Activated T-cell treated with anti-CD3 and anti-CD28 coated beads, Interleukin-2, amount 50 U/mL, for 48 hours (primary cell): ENCODE data around the gene PTPRM.

Source experiments
- DNase-seq, 2 experiments: peaks; one replicate each; pipeline ENCODE4 v3.0.0-alpha.2; 2020

The PTPRM gene

DNA sequence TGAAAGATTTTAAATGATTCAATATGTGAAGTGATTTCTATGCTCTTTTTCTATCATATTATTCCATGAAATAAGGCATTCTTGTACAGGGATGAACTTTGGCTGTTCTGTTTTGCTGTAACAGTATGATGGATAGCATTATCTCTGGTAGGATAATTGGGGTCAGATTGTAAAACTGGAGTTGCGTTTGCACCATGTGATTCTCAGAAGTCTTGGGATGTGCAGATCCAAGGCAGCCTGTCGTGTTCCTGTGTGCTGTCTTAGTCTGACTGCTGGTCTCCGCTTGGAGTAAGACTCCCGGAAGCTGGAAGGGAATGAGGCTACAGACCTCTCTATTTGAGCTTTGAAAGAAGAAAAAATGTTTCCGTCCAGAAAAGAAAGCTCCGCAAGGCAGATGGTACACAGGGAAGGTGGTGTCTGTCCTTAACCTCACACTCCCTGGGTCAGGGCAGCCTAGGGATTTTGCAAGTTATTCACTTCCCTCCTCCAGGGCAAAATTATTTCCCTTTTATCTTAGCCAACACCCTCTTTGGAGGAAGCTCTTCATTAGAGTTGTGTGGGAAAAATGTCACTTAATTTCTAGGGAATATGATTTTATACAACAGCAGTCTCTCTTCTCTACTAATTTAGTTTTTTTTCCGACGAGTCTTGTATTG lies 250.6 kb downstream of the PTPRM start:
- no peak for DNase-seq

- no peak for DNase-seq
These were observed 254.7 kb downstream of the PTPRM start for GRCh38 chr18:7821784-7822183.

DNA sequence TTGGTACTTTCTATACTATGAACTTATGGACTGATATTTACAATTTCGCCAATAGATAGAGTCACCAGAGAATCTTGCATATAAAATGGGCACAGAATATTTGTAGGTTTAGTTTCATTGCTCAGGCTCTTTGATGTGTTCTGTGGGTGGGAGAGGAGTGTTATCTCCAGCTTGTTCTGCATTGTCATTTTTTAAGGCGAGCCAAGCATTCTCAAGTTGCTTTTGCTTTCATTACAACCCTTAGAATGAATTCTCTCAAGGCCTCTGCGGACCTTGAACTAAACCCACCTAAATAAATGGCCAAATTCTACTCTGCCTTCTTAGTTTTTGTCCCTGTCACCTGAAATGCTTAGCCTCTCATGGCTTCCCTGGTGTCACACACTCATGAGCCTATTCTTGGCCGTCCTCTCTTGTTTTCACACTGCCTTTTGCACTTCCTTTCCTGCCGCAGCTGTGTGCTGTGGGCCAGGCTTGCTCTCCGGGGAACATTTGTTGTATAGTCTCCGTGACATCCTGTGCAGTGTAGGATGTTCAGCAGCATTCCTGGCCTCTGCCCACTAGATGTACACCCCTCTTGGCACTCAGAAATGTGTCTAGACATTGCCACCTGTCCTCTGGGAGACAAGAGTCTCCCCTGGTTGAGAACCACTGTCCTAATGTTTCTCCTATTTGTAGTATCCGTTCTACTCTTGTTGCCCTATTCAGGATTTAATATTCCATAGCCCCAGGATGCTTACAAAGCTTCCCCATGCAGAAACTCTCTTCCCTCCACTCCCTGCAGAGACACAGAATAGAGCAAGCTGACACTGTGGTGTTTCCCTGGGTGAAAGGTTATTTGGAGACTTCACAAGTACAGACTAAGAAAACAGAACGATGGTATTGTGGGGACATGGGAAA lies 255.6 kb downstream of the PTPRM start:
- no peak for DNase-seq

DNA sequence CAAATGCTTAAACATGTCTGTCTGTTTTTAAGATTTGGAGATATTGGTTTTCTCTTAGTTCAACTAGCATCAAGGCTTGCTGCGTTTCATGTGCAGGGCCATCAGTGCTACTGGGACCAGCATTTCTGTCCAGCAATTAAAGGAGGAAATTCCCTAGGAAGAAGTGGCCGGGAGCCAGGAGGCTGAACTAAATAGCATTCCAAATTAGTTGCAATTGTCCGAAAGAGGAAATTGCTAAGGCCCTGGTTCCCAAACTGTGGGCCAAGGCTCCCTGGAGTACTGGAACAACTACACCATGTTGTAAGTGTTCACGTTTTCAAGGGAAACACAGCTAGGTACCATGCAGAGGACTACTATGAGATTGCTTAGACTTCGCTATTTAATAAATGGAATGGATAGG lies 257.9 kb downstream of the PTPRM start:
- no peak for DNase-seq

- no peak for DNase-seq
These were observed 263.4 kb downstream of the PTPRM start for GRCh38 chr18:7830468-7830867.

- no peak for DNase-seq
These were observed 272.4 kb downstream of the PTPRM start for GRCh38 chr18:7839548-7839947.

GRCh38 chr18:7840411-7840810 lies 273.3 kb downstream of the PTPRM start:
- no peak for DNase-seq

GRCh38 chr18:7844017-7844416 lies 276.9 kb downstream of the PTPRM start:
- no peak for DNase-seq

DNA sequence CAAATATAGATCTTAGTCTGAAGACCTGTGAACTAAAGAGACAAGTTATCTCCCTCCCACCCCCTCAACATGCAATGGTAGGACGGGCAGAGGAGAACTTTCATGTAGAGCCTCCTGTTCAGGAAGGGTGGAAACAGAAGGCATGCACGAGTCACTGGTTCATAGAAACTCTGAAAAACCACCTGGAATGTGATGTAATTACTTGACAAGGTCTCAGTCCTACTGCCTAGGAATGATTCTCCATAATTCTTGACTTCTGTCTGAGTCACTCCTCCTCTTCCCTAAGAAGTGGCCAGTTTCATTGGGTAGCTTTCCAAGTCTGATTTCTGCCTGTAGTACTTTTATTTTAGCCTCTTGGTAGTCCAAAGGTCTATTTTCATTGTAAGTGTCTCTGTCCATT lies 277.3 kb downstream of the PTPRM start:
- DNase-seq: no peak

DNA sequence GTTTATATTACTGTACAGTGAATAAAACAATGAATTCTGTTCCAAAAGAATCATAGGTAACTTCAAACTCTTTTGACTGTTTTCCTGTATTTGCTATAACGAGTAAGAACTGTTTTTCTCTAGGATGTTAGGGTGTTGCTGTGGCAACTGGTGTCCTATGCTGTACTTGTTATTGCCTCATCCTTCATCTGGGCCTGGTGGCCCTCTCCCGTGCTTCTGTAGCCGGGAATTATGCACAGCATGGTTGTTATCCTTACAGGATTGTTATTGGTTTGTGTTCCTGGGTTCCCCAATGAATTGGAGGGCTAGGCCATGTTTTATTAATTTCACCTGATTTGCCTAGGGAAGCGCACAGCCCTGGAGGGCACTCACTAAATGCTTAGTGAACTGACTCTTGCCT lies 279.2 kb downstream of the PTPRM start:
- no peak for DNase-seq

DNA sequence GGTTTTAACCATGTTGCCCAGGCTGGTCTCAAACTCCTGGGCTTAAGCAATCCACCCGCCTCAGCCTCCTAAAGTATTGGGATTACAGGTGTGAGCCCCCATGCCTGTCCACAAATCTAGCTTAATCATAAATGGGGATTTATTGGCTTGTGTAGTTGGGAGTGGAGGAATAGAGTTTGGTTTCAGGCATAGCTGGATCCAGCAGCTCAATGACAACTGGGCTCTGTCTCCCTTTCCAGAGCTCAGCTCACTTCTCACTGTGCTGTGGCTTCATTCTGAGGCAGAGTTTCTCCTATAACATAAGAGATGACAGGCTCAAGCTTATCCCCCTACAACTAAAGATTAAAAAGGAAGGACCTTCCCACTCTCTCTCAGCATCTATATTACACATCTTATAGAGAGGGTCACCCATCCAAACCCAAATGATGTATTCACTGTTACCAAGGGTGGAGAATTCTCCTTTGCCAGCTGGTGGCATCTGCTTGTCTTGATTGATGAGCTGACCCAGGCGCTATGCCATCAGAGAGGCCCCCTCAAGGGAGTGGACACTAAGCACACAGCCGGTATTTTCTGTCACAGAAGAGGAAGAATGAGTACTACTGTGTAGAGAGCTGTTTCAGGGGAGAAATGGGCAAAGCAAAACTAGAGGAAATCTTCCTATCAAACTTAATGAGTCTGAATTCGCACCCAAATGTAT lies 280.4 kb downstream of the PTPRM start:
- no peak for DNase-seq

DNA sequence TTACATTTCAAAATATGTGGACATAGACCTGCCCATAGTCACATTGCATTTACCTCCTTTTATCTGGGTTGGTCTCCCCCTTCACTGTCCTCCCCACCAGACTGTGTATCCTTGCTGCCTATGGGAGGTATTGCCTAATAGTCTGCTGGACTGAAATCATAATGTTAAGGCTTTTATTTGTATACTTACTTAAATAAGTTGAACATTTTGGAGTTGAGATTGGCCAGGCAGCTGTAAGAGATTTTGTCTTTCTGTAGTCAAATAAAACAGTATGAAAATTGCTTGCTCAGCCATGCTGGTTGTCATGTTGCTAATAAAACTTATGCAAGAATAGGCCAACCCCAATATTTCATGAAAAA lies 280.9 kb downstream of the PTPRM start:
- DNase-seq: no peak

- no peak for DNase-seq
These were observed 283.3 kb downstream of the PTPRM start for GRCh38 chr18:7850446-7850845.

- no peak for DNase-seq
These were observed 287.9 kb downstream of the PTPRM start for GRCh38 chr18:7855028-7855427.

DNA sequence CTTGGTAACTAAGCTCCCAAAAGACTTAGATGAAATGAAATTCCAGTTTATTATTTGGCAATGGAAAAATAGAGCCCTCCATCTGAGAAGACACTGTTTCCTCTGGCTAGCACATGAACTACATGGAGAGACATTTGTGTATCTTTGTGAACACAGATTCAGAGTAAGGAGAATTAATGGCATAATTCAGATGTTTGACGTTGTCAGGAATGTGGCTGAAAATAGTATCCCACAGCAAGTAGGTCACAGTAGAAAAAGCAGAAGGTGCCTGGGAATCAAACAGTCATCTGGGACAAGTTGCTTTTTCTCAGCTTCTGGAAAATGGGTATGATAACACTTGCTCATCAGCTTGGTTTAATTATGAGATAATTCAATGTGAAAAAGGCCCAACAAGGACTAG lies 288.6 kb downstream of the PTPRM start:
- no peak for DNase-seq

DNA sequence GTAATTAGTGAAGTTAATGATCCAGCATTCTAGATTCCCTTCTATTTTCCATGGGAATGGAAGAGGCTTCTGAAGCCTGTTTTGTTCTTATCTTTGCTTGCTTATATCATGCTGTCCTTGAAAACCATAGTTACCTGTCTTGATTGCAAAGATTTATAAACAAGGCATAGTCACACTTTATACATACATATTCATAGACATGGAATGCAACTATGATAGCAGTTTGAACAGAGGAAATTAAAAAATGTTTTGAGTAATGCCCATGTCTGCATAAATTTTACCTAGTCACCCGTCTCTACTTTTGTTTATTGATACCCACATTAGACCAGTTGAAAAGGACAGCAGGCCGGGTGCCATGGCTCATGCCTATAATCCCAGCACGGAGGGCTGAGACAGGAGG lies 289.0 kb downstream of the PTPRM start:
- DNase-seq: no peak

GRCh38 chr18:7856733-7857132 lies 289.6 kb downstream of the PTPRM start:
- no peak for DNase-seq

- DNase-seq: no peak
These were observed 290.4 kb downstream of the PTPRM start for GRCh38 chr18:7857562-7857961.

DNA sequence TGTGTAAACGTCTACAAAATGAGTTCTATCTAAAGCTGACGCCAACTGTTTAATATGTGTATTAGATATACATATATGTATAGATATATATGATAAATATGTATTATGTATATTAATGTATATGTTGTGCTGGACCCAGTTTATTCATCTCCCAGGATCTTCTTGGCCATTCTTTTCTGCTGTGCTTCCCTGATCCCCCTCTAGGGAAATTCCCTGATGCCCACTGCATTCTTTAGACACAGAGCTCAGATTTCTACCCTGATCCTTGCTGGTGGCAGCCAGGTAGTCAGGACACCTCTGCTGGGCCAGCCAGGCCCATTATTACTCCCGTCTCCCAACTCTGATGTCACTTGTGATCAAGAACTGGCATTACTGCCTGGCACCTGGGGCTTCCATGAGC lies 292.0 kb downstream of the PTPRM start:
- DNase-seq: no peak

- no peak for DNase-seq
These were observed 303.1 kb downstream of the PTPRM start for GRCh38 chr18:7870266-7870665.

DNA sequence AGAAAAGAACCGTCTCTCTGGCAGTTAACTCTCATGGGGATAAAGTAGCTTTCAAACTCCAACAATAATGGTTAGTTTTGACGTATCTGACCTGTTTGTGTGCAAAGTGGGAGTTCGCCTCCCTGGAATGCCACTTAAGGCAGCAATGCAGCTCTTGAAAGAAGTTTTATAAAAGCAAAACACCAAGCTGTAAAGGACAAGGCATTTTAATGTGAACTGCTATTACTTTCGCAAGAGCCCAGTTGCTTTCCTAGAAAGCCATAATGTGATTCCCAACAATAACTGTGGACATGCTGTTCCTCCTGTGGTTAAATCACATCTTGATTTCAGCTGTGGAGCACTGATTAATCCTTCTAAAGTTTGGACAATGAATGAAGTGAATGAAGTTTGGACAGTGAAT lies 303.7 kb downstream of the PTPRM start:
- no peak for DNase-seq

DNA sequence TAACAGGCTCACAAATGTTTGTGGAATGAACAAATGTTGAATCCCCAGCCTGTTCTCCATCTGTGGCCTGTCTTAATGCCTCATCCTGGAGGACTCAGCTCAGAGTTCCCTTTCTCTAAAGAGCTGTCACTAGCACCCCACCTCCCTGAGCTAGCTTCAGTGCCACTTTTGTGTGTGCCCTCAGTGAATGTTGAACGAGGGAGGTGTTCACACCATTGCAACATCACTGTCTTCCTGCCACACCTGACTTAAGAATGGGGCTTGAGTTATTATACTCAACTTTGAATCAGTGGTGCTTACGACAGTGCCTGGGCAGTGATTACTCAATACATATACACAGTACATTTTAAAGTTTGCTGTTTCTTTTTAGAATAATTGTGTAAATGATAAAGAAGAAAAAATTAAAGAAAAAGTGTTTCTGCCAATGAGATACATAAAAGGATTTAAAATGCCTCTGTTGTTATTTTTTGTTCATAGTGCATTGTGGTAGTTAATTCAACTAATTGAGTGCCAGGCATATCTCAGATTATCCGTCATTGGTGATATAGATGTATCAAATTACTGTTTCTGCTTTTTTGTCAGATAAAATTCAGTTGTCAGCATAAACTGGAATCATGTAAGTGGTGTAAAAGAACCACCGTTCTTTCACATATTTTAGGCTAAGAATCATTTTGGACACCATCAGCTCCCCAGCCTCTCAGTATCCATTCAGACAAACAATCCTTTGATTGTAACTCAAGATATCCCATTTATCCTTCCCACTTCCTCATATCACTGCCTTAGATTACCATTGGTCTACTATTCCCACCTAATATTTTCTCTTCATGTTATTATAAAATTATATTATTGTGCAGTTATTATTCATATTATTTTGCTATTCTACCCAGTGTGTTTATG lies 304.7 kb downstream of the PTPRM start:
- DNase-seq: no peak

DNA sequence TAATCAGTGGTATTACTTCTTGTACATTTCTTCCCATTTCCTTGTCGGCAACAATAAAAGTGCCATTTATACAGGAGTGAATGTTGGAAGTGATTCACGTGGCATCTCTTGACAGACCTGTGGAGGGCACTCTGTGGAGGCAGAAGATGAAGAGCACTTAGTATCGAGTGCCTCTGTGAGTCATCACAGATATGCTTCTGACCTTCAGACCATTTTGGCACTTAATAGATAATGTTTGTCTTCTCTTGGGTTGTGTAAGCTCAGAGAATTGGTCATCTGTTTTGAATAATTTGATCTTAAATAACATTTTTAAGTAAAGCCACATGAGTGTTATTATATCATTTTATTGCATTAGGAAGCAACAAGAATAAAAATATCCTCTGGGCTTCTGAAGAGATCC lies 305.5 kb downstream of the PTPRM start:
- no peak for DNase-seq
